ENCODE data around the gene KLF18. TPM values are rescaled to one million over a fixed set of nuclear protein-coding genes. Genes with fewer than 3 reads are reported as not detected.

The KLF18 gene
- total RNA-seq, 1 donor from 2014 or later: not detected

DNA sequence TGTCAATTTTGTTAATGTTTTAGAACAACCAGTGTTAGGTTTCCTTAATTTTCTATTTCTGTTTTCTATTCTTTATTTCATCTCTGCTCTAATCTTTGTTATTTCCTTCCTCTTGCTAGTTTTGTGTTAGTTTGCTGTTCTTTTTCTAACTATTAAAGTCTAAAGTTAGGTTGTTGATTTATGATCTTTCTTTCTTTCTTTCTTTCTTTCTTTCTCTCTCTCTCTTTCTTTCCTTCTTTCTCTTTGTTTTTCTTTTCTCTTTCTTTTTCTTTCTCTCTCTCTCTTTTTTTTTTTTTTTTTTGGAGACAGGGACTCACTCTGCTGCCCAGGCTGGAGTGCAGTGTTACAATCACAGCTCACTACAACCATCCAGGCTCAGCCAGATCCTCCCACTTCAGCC lies 17.4 kb upstream of the KLF18 start:
- intact Hi-C loops (cut with micrococcal nuclease): no loop called here

GRCh38 chr1:44157903-44158302 lies 16.5 kb upstream of the KLF18 start:
- H3K27ac ChIP-seq (replicated peaks): no peak overlapping the region
- H3K9me3 ChIP-seq (replicated peaks): peaks cover 11% of the 10 kb centered on the region
- no peak for DNase-seq
- no peak overlapping the region for H3K4me3 ChIP-seq
- H3K4me1 ChIP-seq: no peaks in the 10 kb centered on the region
- TF ChIP-seq CTCF (IDR thresholded peaks at IDR 0.05; ENCODE audit: borderline replicate concordance): no peak
- intact Hi-C loops (cut with micrococcal nuclease): no loop called here
- H3K36me3 ChIP-seq: no peaks in the 10 kb centered on the region
- H3K27me3 ChIP-seq (ENCODE audit: low read depth): peaks cover 6% of the 10 kb centered on the region

More for the DNA sequence above, 17.4 kb upstream of the KLF18 start:
- Histone ChIP-seq H3K36me3 (no peaks in the 10 kb centered on the region), H3K9me3 (replicated peaks) (peaks cover 11% of the 10 kb centered on the region), H3K27me3 (ENCODE audit: low read depth) (no peaks in the 10 kb centered on the region), H3K27ac (replicated peaks) (no peak overlapping the region), H3K4me1 (no peaks in the 10 kb centered on the region), H3K4me3 (no peak overlapping the region)
- no peak for DNase-seq
- no peak for TF ChIP-seq CTCF (IDR thresholded peaks at IDR 0.05; ENCODE audit: borderline replicate concordance)

DNA sequence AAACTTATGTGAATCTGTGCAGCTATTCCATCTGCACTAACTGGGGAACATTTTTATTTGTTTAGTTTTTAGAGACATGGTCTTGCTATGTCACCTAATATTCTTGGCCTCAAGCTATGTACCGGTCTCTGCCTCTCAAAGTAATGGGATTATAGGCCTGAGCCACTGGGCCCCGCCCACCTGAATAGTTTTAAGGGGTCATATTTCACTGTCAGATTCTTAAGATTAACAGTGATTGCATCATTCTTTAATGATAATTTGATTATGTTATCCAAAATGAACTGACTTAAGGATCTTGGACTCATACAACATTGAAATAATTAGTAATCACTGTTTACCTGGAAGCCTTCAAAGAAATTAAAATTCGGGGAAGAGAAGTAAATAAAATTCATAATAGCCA lies 12.6 kb upstream of the KLF18 start:
- no peak for DNase-seq
- no peaks in the 10 kb centered on the region for H3K4me1 ChIP-seq
- H3K27ac ChIP-seq (replicated peaks): no peak overlapping the region
- no peaks in the 10 kb centered on the region for H3K9me3 ChIP-seq (replicated peaks)
- TF ChIP-seq CTCF (IDR thresholded peaks at IDR 0.05; ENCODE audit: borderline replicate concordance): no peak
- H3K4me3 ChIP-seq: no peak overlapping the region
- intact Hi-C loops (cut with micrococcal nuclease): no loop called here
- H3K27me3 ChIP-seq (ENCODE audit: low read depth): peaks cover 44% of the 10 kb centered on the region
- no peaks in the 10 kb centered on the region for H3K36me3 ChIP-seq

- Histone ChIP-seq H3K27me3 (ENCODE audit: low read depth) (peaks cover 49% of the 10 kb centered on the region), H3K4me3 (no peak overlapping the region), H3K9me3 (replicated peaks) (no peaks in the 10 kb centered on the region), H3K27ac (replicated peaks) (no peak overlapping the region), H3K36me3 (no peaks in the 10 kb centered on the region), H3K4me1 (no peaks in the 10 kb centered on the region)
- no peak for TF ChIP-seq CTCF (IDR thresholded peaks at IDR 0.05; ENCODE audit: borderline replicate concordance)
- intact Hi-C loops (cut with micrococcal nuclease): no loop called here
- no peak for DNase-seq
Observed at GRCh38 chr1:44152692-44153091, 11.3 kb upstream of the KLF18 start.

- Histone ChIP-seq H3K27ac (replicated peaks) (no peak overlapping the region), H3K27me3 (ENCODE audit: low read depth) (peaks cover 49% of the 10 kb centered on the region), H3K4me3 (no peak overlapping the region), H3K9me3 (replicated peaks) (peaks cover 2% of the 10 kb centered on the region), H3K36me3 (no peaks in the 10 kb centered on the region), H3K4me1 (no peaks in the 10 kb centered on the region)
- intact Hi-C loops (cut with micrococcal nuclease): no loop called here
- no peak for DNase-seq
- no peak for TF ChIP-seq CTCF (IDR thresholded peaks at IDR 0.05; ENCODE audit: borderline replicate concordance)
Observed at GRCh38 chr1:44151808-44152207, 10.4 kb upstream of the KLF18 start.

DNA sequence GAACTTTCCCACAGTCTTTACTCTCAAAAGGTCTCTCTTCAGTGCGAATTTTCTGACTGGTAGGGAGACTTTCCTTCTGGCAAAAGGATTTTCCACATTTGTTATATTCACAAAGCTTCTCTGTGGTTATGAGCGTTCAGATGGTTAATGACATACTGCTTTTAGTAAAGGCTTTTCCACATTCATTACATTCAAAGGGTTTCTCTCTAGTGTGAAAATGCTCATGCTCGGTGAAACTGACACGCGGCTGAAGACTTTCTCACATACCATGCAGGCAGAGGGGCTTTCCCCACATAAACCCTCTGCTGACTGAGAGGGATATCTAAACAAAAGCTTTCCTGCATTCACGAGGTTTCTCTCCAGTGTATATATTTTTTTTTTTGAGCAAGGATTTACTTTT lies 9.9 kb upstream of the KLF18 start:
- TF ChIP-seq CTCF (IDR thresholded peaks at IDR 0.05; ENCODE audit: borderline replicate concordance): no peak
- no peaks in the 10 kb centered on the region for H3K36me3 ChIP-seq
- intact Hi-C loops (cut with micrococcal nuclease): no loop called here

More for the DNA sequence above, 9.9 kb upstream of the KLF18 start:
- DNase-seq: no peak
- Histone ChIP-seq H3K4me1 (no peaks in the 10 kb centered on the region), H3K9me3 (replicated peaks) (peaks cover 6% of the 10 kb centered on the region), H3K27me3 (ENCODE audit: low read depth) (peaks cover 49% of the 10 kb centered on the region), H3K4me3 (no peak overlapping the region), H3K27ac (replicated peaks) (no peak overlapping the region)
